K562 (cell line): ENCODE results near the gene LAMB3. TPM values are rescaled to one million over a fixed set of nuclear protein-coding genes. Genes with fewer than 3 reads are reported as not detected.

Experiments
- BCOR ChIP-seq: fragments of 450-650 bp; IDR thresholded peaks from 2 replicates; pipeline ENCODE4 v1.6.1; 2016
- BRCA1 ChIP-seq, 2 experiments: fragments of 450-650 bp in 1 of 2; sonication (generic) in 1 of 2; formaldehyde crosslinking in 1 of 2; IDR thresholded peaks; 2 replicates each; pipeline versions ENCODE4 v1.5.0 to v1.6.1; 2017 to 2020; ENCODE audit warnings: mild to moderate bottlenecking in 1 of 2, missing genetic modification reagents in 1 of 2
- C11orf30 ChIP-seq: fragments of 450-650 bp; IDR thresholded peaks from 2 replicates; pipeline ENCODE4 v1.6.1; 2016; ENCODE audit warnings: low read depth, mild to moderate bottlenecking
- CHD1 ChIP-seq: fragments of 200-600 bp; sonication (generic); IDR thresholded peaks from one replicate; pipeline ENCODE4 v1.6.1; 2012; ENCODE audit warnings: mild to moderate bottlenecking, moderate library complexity, low read length, inconsistent platforms
- DIDO1 ChIP-seq: fragments of 450-650 bp; IDR thresholded peaks from 2 replicates; pipeline ENCODE4 v1.6.1; 2016; ENCODE audit warnings: low read depth, missing biosample characterization, missing genetic modification characterization
- FUS ChIP-seq: fragments of 200-400 bp; formaldehyde crosslinking; optimal IDR thresholded peaks from 2 replicates; pipeline ENCODE3; 2017; ENCODE audit warnings: low read depth, low read length
- GTF2A2 ChIP-seq: IDR thresholded peaks from 2 replicates; pipeline ENCODE4 v1.6.1; 2016; ENCODE audit warnings: mild to moderate bottlenecking, missing genetic modification characterization, missing compliant biosample characterization
- GTF2E2 ChIP-seq: fragments of 200-800 bp; sonication (Bioruptor generic); IDR thresholded peaks from 2 replicates; pipeline ENCODE4 v1.6.1; 2016; ENCODE audit warnings: missing genetic modification characterization, missing compliant biosample characterization
- HOXB6 ChIP-seq: fragments of 250-450 bp; sonication (Bioruptor Pico); IDR thresholded peaks from 2 replicates; pipeline ENCODE4 v1.5.1; 2022; ENCODE audit warnings: mild to moderate bottlenecking, borderline replicate concordance
- JUN ChIP-seq, 2 experiments: sonication (generic) in 1 of 2; formaldehyde crosslinking in 1 of 2; IDR thresholded peaks; 2 replicates each; pipeline versions ENCODE4 v1.6.1 to v1.8.0; 2012 to 2022; ENCODE audit warnings: borderline replicate concordance in 2 of 2, mild to moderate bottlenecking in 2 of 2, improper control_type of control experiment in 1 of 2, low read depth in 1 of 2, low read length in 1 of 2, missing genetic modification reagents in 1 of 2
- KLF1 ChIP-seq: fragments of 450-650 bp; IDR thresholded peaks from 2 replicates; pipeline ENCODE4 v1.6.1; 2016; ENCODE audit warnings: missing genetic modification characterization, missing compliant biosample characterization
- MAFG ChIP-seq: fragments of 450-650 bp; conservative IDR thresholded peaks from 2 replicates; pipeline ENCODE4 v1.6.1; 2016; ENCODE audit warnings: missing genetic modification characterization, missing compliant biosample characterization
- NCOA4 ChIP-seq: fragments of 450-650 bp; IDR thresholded peaks from 2 replicates; pipeline ENCODE4 v1.6.1; 2018; ENCODE audit warnings: mild to moderate bottlenecking; ENCODE audit not compliant: partially characterized antibody
- NONO ChIP-seq, 2 experiments: fragments of 200-400 bp in 1 of 2; fragments of 450-650 bp in 1 of 2; formaldehyde crosslinking in 1 of 2; IDR thresholded peaks; 2 replicates each; pipeline ENCODE4 v1.6.1; 2017; ENCODE audit warnings: low read depth in 2 of 2, mild to moderate bottlenecking in 2 of 2, moderate library complexity in 2 of 2, low read length in 1 of 2
- NR2C1 ChIP-seq, 2 experiments: fragments of 450-650 bp; IDR thresholded peaks; 2 replicates each; pipeline ENCODE4 v1.6.1; 2017; ENCODE audit warnings: mild to moderate bottlenecking in 2 of 2, antibody characterized with exemption in 1 of 2, inconsistent platforms in 1 of 2, missing compliant biosample characterization in 1 of 2, missing genetic modification characterization in 1 of 2
- PML ChIP-seq: IDR thresholded peaks from 2 replicates; pipeline ENCODE4 v1.6.1; 2012; ENCODE audit warnings: low read length, inconsistent platforms
- RB1 ChIP-seq: fragments of 450-650 bp; IDR thresholded peaks from 2 replicates; pipeline ENCODE4 v1.6.1; 2017; ENCODE audit warnings: low read depth, mild to moderate bottlenecking
- RHOXF2B ChIP-seq: fragments of 250-450 bp; sonication (Bioruptor Pico); conservative IDR thresholded peaks from 2 replicates; pipeline ENCODE4 v1.5.1; 2021
- SNIP1 ChIP-seq: fragments of 450-650 bp; IDR thresholded peaks from 2 replicates; pipeline ENCODE4 v1.7.1; 2017; ENCODE audit warnings: low read depth, mild to moderate bottlenecking
- XRCC4 ChIP-seq: IDR thresholded peaks from one replicate; pipeline ENCODE4 v1.6.1; 2011; ENCODE audit not compliant: insufficient read depth, insufficient read length; ENCODE audit errors: extremely low read depth
- ZFP1 ChIP-seq: fragments of 450-650 bp; formaldehyde crosslinking; IDR thresholded peaks from 2 replicates; pipeline ENCODE4 v1.4.0; 2020; ENCODE audit warnings: mild to moderate bottlenecking, mixed read lengths
- ZKSCAN3 ChIP-seq: fragments of 250-450 bp; sonication (Bioruptor Pico); IDR thresholded peaks from 2 replicates; pipeline ENCODE4 v1.4.0; 2020
- ZNF140 ChIP-seq: fragments of 250-450 bp; sonication (Bioruptor Pico); IDR thresholded peaks from 2 replicates; pipeline ENCODE4 v1.8.0; 2021; ENCODE audit warnings: moderate library complexity, mild to moderate bottlenecking, inconsistent platforms
- ZNF212 ChIP-seq: fragments of 450-650 bp; formaldehyde crosslinking; IDR thresholded peaks from 2 replicates; pipeline ENCODE4 v1.4.0; 2020; ENCODE audit warnings: mild to moderate bottlenecking
- ZNF23 ChIP-seq: fragments of 250-450 bp; sonication (Bioruptor Pico); IDR thresholded peaks from 2 replicates; pipeline ENCODE4 v1.4.0; 2020; ENCODE audit warnings: mild to moderate bottlenecking
- ZNF232 ChIP-seq: sonication (generic); formaldehyde crosslinking; IDR thresholded peaks from 2 replicates; pipeline ENCODE4 v1.8.0; 2022; ENCODE audit warnings: mild to moderate bottlenecking, missing genetic modification reagents
- ZNF274 ChIP-seq: IDR thresholded peaks from 2 replicates; pipeline ENCODE4 v1.6.1; 2011; ENCODE audit warnings: low read depth, mild to moderate bottlenecking, low read length, moderate library complexity, borderline replicate concordance
- ZNF79 ChIP-seq: fragments of 250-450 bp; sonication (Bioruptor Pico); IDR thresholded peaks from 2 replicates; pipeline ENCODE4 v1.4.0; 2020; ENCODE audit warnings: low read depth, mild to moderate bottlenecking, moderate library complexity
- ZNF830 ChIP-seq: fragments of 250-450 bp; sonication (Bioruptor Pico); IDR thresholded peaks from 2 replicates; pipeline ENCODE4 v1.5.0; 2021; ENCODE audit warnings: mild to moderate bottlenecking
- polyA plus RNA-seq, 8 experiments: library from polyadenylated mRNA; depleted of rRNA in 4 of 8; stranded (reverse) in 5 of 8; unstranded in 3 of 8; fragments of >200 nt; fragmentation: Nextera tagmentation in 2 of 8; fragmentation: Illumina TruSeq in 1 of 8; extraction: Ambion mirVana in 2 of 8; extraction: Trizol in 1 of 8; gene quantifications; 2 replicates each; pipeline versions ENCODE4 v1.2.1 to v1.2.3, GENCODE V29; 2011 to 2014; ENCODE audit warnings: inconsistent platforms in 1 of 8, missing spikeins in 1 of 8
- total RNA-seq, 7 experiments: library from RNA; depleted of rRNA in 6 of 7; stranded (reverse); fragments of >200 nt in 6 of 7; fragmentation: Illumina TruSeq in 2 of 7; extraction: Trizol in 2 of 7; gene quantifications; 2 replicates each; pipeline versions ENCODE4 v1.2.1 to v1.2.3, GENCODE V29; 2011 to 2021; ENCODE audit warnings: low replicate concordance in 1 of 7
- TF ChIP-seq, protein P1 (sequence below), 2 experiments: fragments of 450-650 bp in 1 of 2; sonication (generic) in 1 of 2; formaldehyde crosslinking in 1 of 2; IDR thresholded peaks in 1 of 2; conservative IDR thresholded peaks in 1 of 2; 2 replicates each; pipeline versions ENCODE4 v1.6.1 to v1.8.1; 2016 to 2023; ENCODE audit warnings: mild to moderate bottlenecking in 2 of 2, moderate library complexity in 2 of 2, inconsistent platforms in 1 of 2, missing genetic modification reagents in 1 of 2
- TF ChIP-seq, protein P2 (sequence below): sonication (generic); IDR thresholded peaks from 2 replicates; pipeline ENCODE4 v1.6.1; 2016

The LAMB3 gene
- total and polyA plus RNA-seq, 9 of the 15 experiments (the other 6 are each of a cell fraction or from before 2014, with no cell fraction given) = 0.08 to 1.3 (median 0.91) TPM

DNA sequence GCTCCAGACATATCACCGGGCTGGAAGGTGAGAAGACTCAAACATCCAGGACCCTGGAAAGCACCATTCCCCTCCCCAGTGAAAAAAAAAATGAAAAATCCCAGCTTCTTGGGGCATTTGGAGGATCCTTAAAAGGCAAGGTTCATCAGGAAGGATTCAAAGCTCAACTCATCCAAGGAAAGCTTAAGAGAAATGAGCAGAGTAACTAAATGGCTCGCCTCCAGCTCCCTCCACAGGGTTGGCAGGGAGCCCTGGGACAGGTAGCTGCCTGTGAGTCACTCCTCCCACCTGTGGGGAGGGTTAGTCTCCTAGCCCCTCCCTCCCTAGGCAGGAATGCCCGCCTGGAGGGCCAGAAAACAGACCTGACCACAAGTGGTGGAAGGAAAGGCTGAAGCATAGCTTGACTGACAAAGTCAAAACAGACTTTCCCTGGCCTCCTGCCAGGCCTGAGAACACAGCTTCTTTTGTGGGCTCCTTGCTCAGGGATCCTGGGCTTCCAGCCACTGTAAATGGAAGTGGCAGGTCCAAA lies 712 bp upstream of the LAMB3 start (continued):
- no peak for TF ChIP-seq FUS
- no peak for TF ChIP-seq BCOR
- TF ChIP-seq JUN (IDR thresholded peaks at IDR 0.05; ENCODE audit: borderline replicate concordance, low read depth, low read length) = peak; percentile 43; the same call in 1 of the 2 replicates
- TF ChIP-seq JUN (CRISPR knock-in tag; IDR thresholded peaks at IDR 0.05; ENCODE audit: borderline replicate concordance) = no peak
- TF ChIP-seq MAFG (tag) = no peak
- TF ChIP-seq NR2C1 (IDR thresholded peaks at IDR 0.05) = no peak
- no peak for TF ChIP-seq NR2C1 (tag; IDR thresholded peaks at IDR 0.05)
- no peak for TF ChIP-seq ZFP1
- TF ChIP-seq GTF2A2 (tag) = no peak
- TF ChIP-seq ZKSCAN3 = no peak
- no peak for TF ChIP-seq ZNF212 (CRISPR knock-in tag)
- no peak for TF ChIP-seq DIDO1 (tag)
- no peak for TF ChIP-seq PML
- no peak for TF ChIP-seq SNIP1
- no peak for TF ChIP-seq NCOA4
- TF ChIP-seq ZNF830 (CRISPR knock-in tag) = no peak
- no peak for TF ChIP-seq ZNF140 (CRISPR knock-in tag)
- TF ChIP-seq KLF1 = no peak
- 0 out of 2 replicates have a peak, but pooled peaks have one; percentile 22 for TF ChIP-seq RB1
- TF ChIP-seq HOXB6 (CRISPR knock-in tag) = no peak
- TF ChIP-seq GTF2E2 = no peak
- TF ChIP-seq, protein P1, sequence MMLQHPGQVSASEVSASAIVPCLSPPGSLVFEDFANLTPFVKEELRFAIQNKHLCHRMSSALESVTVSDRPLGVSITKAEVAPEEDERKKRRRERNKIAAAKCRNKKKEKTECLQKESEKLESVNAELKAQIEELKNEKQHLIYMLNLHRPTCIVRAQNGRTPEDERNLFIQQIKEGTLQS (IDR thresholded peaks at IDR 0.05) = peak; percentile 27; the same call in 1 of the 2 replicates
- TF ChIP-seq, protein P1 (CRISPR knock-in tag; conservative IDR thresholded peaks at IDR 0.05) = no peak
- TF ChIP-seq ZNF274 = no peak
- TF ChIP-seq ZNF23 (CRISPR knock-in tag) = no peak
- no peak for TF ChIP-seq NONO (IDR thresholded peaks at IDR 0.05; ENCODE audit: low read depth in 2 of 2, low read length in 1 of 2)
- TF ChIP-seq C11orf30 = no peak
- TF ChIP-seq BRCA1 (IDR thresholded peaks at IDR 0.05) = no peak
- no peak for TF ChIP-seq BRCA1 (CRISPR knock-in tag; IDR thresholded peaks at IDR 0.05)
- no peak for TF ChIP-seq ZNF79 (CRISPR knock-in tag)
- no peak for TF ChIP-seq ZNF232 (CRISPR knock-in tag)
- TF ChIP-seq, protein P2, sequence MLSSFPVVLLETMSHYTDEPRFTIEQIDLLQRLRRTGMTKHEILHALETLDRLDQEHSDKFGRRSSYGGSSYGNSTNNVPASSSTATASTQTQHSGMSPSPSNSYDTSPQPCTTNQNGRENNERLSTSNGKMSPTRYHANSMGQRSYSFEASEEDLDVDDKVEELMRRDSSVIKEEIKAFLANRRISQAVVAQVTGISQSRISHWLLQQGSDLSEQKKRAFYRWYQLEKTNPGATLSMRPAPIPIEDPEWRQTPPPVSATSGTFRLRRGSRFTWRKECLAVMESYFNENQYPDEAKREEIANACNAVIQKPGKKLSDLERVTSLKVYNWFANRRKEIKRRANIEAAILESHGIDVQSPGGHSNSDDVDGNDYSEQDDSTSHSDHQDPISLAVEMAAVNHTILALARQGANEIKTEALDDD = no peak; the same call in 1 of the 2 replicates
- no peak for TF ChIP-seq CHD1
- no peak for TF ChIP-seq XRCC4
- TF ChIP-seq RHOXF2B = no peak
